Skin epidermis (tissue), 12 donors: ENCODE measurements around the gene UBE3A.
A peak's percentile ranks its signal among the peaks of the same experiment; 100 is the strongest.

Experiments
- H3K27ac ChIP-seq, 21 experiments: fragments of 200-600 bp; sonication (generic) in 11 of 21; one replicate each; pipeline ENCODE4 v1.5.0; 2020; ENCODE audit warnings: mild to moderate bottlenecking in 3 of 21, inconsistent platforms in 2 of 21, moderate library complexity in 2 of 21
- H3K4me3 ChIP-seq, 7 experiments: fragments of 200-600 bp; sonication (generic) in 2 of 7; one replicate each; pipeline ENCODE4 v1.5.0; 2020; ENCODE audit warnings: inconsistent platforms in 2 of 7, mild to moderate bottlenecking in 2 of 7, moderate library complexity in 1 of 7

Gene UBE3A

DNA sequence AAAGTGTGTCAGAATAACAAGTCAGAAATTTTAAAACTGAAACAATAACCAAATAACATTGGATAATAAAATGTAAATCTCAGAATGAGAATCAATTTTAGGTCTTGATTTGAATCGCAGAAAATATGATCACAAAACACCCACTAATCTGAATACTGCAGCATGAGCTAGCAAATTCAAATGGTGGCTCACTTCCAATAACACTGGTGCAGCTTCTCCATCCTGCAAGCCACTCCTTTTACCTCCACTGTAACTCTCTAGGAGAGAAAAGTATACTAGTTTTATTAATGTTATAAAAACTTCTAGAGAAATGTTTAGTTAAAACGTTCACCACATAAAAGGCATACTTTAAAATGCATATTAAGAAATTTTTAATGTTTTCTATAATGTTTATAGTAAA, 30.4 kb downstream of the UBE3A start:
- Histone ChIP-seq H3K27ac (peak overlapping the region in 4 of 21 experiments; percentile 11 to 42 (median 12)), H3K4me3 (no peak overlapping the region)

DNA sequence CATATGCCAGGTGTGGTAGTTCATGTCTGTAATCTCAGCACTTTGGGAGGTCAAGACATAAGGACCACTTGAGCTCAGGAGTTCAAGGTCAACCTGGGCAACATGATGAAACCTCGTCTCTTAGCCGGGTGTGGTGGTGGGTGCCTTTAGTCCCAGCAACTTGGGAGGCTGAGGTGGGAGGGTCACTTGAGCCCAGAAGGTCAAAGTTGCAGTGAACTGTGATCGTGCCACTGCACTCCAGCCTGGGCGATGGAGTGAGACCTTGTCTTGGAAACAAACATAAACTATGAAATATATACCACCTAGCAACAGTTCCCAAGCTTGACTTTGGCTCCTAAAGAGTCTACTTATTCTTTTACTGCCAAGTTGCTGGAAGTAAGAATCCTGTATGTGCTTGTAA, 30.9 kb downstream of the UBE3A start:
- peak overlapping the region in 1 of 21 experiments; percentile 12 for H3K27ac ChIP-seq
- no peak overlapping the region for H3K4me3 ChIP-seq

DNA sequence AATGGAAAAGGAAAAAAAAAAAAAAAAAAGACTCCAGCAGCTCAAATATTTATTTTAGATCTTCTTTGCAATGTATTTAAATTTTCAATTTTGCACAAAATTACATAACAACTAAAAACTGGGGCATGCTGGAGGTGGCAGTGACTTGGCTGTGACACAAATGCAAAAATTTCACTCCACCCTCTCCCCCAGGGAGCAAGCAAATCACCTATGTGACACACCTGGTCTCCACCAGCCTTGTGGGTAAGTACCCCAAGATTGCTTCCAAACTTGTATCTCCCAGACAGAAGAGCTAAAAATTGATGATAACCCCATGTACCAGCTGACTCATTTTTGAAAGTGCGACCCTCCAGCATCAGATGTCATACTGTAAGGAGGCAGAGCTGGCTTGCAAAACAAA, 32.0 kb downstream of the UBE3A start:
- no peak overlapping the region for H3K4me3 ChIP-seq
- no peak overlapping the region for H3K27ac ChIP-seq

DNA sequence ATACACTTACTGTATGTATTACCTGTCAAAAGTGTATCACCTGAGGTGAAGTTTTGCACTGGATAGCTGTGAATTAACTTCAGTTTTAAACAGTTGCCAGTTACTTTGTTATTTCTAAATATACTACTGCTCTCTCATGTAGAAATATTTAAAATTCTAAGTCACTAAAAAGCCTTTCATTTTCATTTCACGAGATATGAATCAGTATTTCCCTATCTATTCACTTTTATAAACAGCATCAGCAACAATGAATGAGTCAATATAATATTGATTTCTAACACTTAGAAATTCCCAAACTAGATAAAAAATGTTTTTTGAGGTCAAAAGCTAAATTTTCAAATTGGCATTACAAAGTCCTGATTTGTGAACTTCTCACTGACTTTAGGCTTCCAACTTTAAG, 32.6 kb downstream of the UBE3A start:
- Histone ChIP-seq H3K27ac (no peak overlapping the region), H3K4me3 (no peak overlapping the region)

DNA sequence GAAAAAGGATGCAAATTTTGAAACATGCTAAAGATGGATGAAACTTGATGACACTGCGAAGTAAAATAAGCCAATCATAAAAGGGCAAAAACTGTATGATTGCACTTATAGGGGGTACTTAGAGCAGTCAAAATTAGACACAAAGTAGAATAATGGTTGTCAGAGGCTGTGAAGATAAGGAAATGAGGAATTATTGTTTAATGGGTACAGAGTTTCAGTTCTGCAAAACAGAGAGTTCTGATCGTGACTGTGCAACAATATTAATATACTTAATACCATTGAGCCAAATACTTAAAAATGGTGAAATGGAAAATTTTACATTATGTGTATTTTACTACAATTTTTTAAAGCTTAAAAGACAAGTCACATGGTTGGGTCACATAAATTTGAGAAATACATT, 35.1 kb downstream of the UBE3A start:
- Histone ChIP-seq H3K4me3 (no peak overlapping the region), H3K27ac (no peak overlapping the region)

DNA sequence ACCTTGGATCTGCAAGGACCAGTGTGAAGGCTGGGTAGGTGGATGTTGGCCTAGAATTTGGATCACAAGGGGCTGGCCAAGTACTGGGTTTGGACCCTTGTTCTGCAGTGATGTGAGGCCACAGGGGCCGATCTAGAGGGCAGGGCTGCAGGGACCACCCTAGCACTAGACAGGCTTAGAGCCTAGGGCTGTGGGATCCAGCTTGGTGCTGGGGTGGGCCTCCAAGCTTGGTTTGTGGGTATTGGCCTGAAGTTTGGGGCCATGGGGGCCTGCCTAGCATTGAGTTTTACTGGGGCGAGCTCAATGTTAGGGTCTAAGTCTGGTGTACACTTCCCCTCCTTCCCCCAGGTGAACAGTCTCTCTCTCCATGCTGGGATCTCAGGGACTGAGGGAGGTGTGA, 36.5 kb downstream of the UBE3A start:
- H3K27ac ChIP-seq, result peak overlapping the region in 2 of 21 experiments; percentile 20 to 58
- no peak overlapping the region for H3K4me3 ChIP-seq

DNA sequence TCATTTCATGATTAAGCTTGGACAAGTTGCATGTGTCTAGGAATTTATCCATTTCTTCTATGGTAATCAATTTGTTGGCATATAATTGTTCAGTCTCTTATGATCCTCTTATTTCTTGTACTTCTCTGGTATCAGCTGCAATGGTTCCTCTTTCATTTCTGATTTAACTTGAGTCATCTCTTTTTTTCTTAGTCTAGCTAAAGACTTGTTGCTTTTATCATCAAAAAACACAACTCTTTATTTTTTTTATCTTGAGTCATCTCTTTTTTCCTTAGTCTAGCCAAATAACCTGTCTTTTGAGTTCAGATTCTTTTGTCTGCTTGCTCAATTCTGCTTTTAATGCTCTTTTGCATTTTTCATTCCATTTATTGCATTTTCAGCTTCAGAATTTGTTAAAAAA, 37.3 kb downstream of the UBE3A start:
- no peak overlapping the region for H3K4me3 ChIP-seq
- no peak overlapping the region for H3K27ac ChIP-seq

DNA sequence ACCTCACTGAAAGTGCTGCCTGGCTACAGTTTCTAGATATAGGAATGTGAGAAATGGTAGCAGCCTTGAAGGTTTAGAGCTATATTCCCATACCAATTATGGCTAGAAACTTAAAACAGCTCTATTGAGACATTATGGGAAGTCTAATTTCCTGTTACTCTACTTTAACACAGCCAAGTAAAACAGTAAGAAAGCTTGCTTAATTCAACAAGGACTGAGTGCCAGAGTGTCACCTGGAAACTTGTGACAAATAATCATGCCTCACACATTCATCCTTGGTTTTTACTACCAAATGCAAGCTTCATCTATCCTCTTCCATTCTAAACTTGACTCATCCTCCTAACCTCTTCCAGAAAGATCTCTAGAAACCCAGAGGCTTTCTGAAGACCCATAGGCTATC, 41.7 kb downstream of the UBE3A start:
- H3K4me3 ChIP-seq, result no peak overlapping the region
- H3K27ac ChIP-seq, result no peak overlapping the region

DNA sequence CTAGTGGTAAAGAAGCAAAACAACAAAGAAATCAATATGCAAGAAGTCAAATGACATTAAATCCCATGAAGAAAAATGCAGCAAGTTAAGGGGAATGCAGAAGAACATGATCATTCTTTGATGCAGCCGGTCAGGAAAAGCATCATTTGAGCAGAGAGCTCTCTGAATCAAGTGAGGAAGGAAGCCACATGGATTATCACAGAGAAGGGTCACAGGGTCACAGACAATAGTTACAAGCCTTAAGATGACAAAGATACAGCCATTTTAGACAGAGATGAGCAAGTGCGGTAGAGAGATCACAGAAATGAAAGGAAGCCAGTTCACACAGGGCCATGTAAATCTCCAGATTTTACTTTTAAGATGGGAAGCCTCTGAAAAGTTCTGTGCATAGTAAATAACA, 43.9 kb downstream of the UBE3A start:
- no peak overlapping the region for H3K4me3 ChIP-seq
- no peak overlapping the region for H3K27ac ChIP-seq

DNA sequence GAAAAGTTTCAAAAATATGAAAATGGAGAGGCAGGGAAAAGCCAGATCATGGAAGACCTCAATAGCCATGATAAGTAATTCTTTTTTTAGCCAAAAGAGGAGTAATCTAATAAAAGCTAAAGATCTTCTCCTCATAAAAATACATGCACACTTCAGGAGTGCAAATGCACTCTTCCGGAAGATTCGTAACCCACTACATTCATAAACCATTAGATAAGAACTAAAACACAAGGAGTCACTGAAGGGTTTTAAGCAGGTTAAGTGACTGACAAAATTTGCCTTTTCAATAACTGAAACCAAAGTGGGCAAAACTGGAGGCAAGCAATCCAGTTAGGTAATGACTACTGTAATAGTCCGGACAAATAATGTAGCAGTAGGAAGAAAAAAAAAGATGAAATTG, 46.0 kb downstream of the UBE3A start:
- Histone ChIP-seq H3K4me3 (no peak overlapping the region), H3K27ac (peak overlapping the region in 1 of 21 experiments; percentile 43)

DNA sequence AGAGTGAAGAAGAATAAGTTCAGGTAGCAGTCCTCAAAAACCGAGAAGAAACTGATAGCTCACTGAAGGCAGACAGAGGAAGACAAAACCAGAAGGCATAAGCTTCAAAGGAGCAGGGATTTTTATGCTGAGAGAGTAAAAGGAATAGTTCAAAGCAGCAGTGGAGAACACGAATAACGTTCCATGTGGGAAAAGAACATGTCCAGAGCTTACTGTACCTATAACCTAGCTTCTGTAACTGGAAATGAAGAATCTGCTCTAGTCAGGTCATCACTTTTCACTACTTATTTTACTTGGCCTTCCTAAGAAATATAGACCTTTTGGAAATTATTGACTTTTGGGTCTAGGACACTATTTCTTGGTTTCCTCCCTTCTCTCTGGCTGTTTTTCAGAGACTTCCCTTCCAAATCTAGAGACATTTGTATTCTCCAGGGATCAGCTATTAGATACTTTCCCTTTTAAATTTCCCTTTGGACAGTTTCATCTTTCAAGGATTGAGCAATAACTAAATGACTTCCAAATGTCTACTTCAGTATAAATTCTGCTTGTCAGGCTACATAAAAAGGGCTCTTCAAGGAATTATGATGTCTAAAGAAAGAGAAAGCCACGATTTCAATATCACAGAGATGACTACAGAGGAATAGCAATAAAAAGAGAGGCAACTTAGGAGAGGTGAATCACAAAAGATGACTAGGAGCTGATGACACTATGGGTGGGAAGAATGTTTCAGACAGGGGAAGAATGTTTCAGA, 46.7 kb downstream of the UBE3A start:
- no peak overlapping the region for H3K4me3 ChIP-seq
- H3K27ac ChIP-seq, result peak overlapping the region in 2 of 21 experiments; percentile 29 to 58

DNA sequence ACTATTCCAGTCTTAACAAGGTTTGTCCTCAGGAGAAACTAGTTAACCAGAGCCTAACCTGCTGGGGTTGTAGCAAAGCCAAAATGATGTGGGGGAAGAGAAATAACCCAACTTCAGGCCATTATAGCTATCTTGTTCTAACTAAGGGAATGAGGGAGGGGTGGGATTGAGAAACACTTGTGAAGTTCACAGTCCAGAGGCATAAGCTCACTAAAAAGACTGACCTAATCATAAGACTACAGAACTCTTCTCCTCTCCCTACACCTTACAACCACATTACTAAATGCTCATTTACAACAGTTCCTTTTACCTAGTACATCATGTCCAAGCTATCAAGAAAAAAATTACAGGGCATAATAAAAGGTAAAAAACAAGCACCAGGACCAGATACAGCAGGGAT, 52.8 kb downstream of the UBE3A start:
- H3K27ac ChIP-seq, result no peak overlapping the region
- no peak overlapping the region for H3K4me3 ChIP-seq

DNA sequence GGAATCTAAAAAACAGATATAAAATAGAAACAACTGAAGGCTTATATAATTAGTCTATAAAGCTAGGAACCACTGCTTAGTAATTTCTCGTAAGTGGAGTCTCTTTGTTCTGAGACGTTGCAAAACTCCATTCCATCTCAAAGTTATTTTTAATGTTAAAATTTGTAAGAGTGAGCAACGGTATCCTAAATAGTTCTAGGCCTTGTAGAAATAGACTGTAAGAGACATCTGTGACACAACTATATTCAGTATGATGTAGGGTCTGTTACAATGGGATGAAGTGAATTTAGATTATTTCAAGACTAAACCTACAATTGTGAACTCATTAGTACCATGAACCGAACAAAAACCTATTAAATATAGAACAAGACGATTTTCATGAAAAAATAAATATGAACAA, 57.2 kb downstream of the UBE3A start:
- no peak overlapping the region for H3K4me3 ChIP-seq
- no peak overlapping the region for H3K27ac ChIP-seq

DNA sequence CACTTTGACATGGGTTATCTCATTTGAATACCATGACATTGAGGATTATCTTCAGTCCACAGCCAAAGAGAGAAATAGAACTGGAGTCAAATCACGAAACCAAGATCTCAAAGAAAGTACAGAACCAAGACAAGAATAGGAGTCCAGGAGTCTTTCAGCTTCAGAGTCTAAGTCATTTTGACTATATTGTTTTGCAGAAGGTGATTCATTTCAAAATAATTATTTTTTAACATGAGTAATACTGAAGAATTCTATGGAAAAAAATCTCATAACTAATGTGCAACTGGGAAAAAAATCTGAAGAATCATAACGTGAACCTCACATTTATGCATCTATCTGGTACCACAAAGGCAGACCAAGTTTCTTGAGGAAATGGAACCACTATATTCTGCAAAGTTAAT, 60.3 kb downstream of the UBE3A start:
- Histone ChIP-seq H3K4me3 (no peak overlapping the region), H3K27ac (no peak overlapping the region)

DNA sequence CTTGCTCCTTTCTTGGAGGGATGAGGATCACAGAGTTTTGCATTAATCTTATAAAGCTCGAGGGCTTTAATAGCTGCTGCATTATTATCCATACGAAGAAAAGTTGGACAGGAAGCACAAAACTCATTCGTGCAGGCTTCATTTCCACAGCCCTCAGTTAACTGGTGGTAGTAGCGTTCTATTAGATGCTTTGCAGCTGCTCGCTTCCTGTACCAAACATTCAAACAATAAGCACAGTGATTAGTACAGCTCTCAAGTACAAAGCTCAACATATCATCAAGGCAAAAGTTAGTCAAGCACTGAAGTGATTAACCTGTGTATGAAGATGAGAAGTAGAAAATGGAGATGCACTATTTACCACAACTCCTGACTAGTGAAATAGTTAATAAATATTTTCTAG, 63.3 kb downstream of the UBE3A start:
- Histone ChIP-seq H3K27ac (no peak overlapping the region), H3K4me3 (no peak overlapping the region)

DNA sequence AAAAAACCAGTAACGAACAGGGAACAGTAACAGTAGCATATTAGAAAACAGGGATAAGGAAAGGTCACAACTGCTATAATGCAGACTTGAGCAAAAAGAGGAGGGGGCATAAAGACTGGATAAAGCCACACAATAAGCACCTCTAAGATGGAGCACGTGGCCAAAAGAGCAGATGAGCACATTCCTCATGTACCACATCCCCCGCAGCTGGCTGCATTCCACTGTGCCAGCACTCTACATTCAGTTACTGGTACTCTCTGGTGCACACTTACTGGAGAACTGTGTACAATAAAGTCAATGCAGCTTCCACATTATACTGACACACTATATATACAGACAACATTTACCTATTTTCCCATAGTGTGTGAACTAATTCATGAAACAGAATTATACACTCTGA, 64.7 kb downstream of the UBE3A start:
- H3K27ac ChIP-seq, result no peak overlapping the region

DNA sequence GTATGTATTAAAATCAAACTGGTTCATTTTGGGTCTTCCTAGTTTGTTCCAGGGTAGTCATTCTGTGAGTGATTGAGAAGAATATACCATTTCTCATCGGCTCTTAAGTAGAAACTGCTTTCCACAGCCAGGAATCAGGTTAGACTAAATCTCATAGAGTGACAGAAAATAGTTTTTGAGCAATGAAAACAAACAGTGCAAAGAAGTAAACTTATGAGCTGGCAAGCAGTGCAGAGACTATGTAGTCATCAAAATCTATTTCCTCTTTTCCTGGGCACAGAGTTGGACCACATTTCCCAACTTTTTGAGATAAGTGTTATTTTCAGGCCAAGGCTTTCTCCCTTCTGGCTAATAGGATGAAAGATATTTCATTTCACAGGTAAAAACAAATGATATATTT, 66.5 kb downstream of the UBE3A start:
- Histone ChIP-seq H3K4me3 (no peak overlapping the region), H3K27ac (no peak overlapping the region)

More for the DNA sequence above, 64.7 kb downstream of the UBE3A start:
- H3K4me3 ChIP-seq, result no peak overlapping the region

DNA sequence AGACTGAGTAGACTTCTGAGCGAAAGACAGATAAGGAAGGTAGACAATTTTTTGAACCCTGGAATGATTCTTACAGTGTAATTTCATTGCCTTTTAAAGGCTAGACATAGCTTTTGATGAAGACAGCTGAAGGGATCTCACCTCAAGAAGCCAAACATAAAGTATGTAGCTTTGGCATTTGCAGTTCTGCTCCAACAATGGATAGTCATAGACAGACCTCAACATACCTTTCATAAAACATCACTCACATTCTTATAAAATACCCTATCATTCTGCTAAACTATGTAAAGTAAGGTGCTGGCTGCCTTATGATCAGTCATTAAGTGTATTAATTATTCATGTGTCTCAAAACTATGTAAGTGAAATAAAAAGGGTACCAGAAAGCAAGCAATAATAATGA, 70.0 kb downstream of the UBE3A start:
- Histone ChIP-seq H3K27ac (no peak overlapping the region), H3K4me3 (no peak overlapping the region)

DNA sequence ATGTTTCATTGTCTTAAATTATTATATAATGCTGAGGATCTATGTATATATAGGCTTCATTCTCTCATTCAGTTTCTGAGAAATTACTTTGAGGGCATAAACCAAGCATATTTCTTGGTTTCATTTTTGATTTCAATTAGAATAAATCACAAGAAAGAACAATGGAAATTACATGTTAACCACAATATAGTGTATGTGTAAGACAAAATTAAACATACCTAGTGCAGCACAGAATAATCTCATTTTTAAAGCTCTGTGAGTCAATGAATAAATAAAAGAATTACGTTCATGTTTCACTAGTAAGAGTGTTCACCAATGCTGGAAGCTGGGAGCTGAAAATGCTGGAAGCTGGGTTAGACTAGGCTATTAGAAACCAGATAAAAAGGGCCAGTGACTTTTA, 72.8 kb downstream of the UBE3A start:
- Histone ChIP-seq H3K4me3 (no peak overlapping the region), H3K27ac (no peak overlapping the region)

DNA sequence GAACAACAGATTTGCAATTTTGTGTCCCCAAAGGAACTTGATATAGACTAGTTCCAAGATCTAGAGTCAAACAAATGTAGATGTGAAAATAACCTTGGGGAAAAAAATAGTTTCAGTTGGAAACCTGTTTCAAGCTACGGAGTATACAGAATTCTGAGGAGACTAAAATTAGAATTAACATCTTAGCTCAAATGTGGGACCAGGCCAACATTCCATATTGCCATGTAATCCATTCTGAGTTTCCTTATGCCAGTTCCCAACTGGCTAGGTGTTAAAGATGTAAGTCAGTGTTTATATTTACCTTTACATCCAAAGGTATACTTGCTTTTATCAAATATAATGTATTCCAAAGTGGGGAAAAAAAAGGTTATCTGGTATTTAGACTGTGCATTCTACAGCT, 76.3 kb downstream of the UBE3A start:
- Histone ChIP-seq H3K4me3 (no peak overlapping the region), H3K27ac (no peak overlapping the region)

DNA sequence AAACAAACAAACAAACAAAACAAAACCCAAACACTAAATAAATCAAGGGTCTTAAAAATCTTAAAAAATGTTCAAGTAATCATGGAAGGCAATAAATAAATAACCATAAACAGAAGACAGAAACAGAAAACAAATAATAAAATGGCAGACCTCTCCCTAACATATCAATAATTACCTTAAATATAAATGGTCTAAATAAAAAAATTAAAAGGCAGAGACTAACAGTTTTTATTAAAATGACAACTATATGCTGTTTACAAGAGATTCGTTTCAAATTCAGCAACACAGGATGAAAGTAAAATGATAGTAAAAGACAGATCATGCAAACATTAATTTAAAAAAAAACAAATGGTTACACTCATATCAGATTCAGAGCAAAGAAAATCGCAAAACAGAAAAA, 91.1 kb downstream of the UBE3A start:
- Histone ChIP-seq H3K27ac (no peak overlapping the region), H3K4me3 (no peak overlapping the region)

DNA sequence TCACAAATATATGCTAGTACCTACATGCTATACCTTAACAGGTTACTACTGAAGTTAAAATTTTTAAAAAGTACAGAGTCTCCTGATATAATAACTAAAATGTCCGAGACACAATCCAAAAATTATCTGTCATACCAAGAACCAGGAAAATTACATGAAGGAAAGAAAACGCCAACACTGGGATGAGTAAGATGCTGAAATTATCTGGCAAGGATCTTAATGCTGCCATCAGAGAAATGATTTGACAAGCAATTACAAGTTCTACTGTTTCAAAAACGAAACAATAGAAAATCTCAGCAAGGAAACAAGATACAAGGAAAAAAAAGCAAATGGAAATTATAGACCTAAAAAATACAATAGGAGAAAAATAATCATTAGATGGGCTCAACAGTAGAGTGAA, 92.5 kb downstream of the UBE3A start:
- H3K4me3 ChIP-seq, result no peak overlapping the region
- peak overlapping the region in 4 of 21 experiments; percentile 14 to 64 (median 36) for H3K27ac ChIP-seq
